Gastroesophageal sphincter (tissue), 3 donors: Measurements from ENCODE around the gene AKAP12.

ENCODE experiments used
- EP300 ChIP-seq: sonication (generic); formaldehyde crosslinking; IDR thresholded peaks from one replicate; pipeline ENCODE4 v1.6.1; 2017; ENCODE audit warnings: antibody characterized with exemption, mild to moderate bottlenecking
- POLR2A ChIP-seq, 2 donors: fragments of 450-650 bp; IDR thresholded peaks; one replicate each; pipeline ENCODE4 v1.6.1; 2017; ENCODE audit warnings: antibody characterized with exemption in 2 of 2, mild to moderate bottlenecking in 2 of 2, moderate library complexity in 1 of 2
- POLR2AphosphoS5 ChIP-seq: sonication (generic); formaldehyde crosslinking; IDR thresholded peaks from one replicate; pipeline ENCODE4 v1.6.1; 2017; ENCODE audit warnings: antibody characterized with exemption
- TF ChIP-seq, protein P1 (sequence below), 4 experiments: fragments of 200-600 bp in 2 of 4; fragments of 450-650 bp in 2 of 4; sonication (generic) in 1 of 4; IDR thresholded peaks; one replicate each; pipeline ENCODE4 v1.5.1; 2017 to 2019; ENCODE audit warnings: antibody characterized with exemption in 4 of 4, mild to moderate bottlenecking in 2 of 4, moderate library complexity in 2 of 4

DNA sequence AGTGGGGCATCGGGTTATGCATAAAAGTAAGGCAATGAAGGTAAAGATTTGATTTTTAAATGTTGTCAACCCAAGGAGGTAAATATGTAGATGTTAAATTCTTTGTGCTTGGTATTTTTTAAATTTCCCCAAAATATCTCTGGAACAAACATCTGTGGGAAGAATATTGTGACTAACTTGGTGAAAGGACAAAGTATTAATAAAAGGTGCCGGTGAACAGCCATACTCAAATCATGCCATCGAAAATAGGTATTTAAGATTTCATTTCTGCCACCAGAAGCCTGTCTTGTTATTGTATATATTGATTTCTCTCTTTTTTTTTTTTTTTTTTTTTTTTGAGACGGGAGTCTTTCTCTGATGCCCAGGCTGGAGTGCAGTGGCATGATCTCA is 164.1 kb downstream of the AKAP12 start:
- TF ChIP-seq POLR2AphosphoS5 (no peak), POLR2A (IDR thresholded peaks at IDR 0.05) (no peak), EP300 (no peak)
- TF ChIP-seq, protein P1, sequence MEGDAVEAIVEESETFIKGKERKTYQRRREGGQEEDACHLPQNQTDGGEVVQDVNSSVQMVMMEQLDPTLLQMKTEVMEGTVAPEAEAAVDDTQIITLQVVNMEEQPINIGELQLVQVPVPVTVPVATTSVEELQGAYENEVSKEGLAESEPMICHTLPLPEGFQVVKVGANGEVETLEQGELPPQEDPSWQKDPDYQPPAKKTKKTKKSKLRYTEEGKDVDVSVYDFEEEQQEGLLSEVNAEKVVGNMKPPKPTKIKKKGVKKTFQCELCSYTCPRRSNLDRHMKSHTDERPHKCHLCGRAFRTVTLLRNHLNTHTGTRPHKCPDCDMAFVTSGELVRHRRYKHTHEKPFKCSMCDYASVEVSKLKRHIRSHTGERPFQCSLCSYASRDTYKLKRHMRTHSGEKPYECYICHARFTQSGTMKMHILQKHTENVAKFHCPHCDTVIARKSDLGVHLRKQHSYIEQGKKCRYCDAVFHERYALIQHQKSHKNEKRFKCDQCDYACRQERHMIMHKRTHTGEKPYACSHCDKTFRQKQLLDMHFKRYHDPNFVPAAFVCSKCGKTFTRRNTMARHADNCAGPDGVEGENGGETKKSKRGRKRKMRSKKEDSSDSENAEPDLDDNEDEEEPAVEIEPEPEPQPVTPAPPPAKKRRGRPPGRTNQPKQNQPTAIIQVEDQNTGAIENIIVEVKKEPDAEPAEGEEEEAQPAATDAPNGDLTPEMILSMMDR (IDR thresholded peaks at IDR 0.05), result no peak
